ENCODE data around the gene ASB8. TPM values are rescaled to one million over a fixed set of nuclear protein-coding genes. Genes with fewer than 3 reads are reported as not detected.
A peak's percentile ranks its signal among the peaks of the same experiment; 100 is the strongest.

The ASB8 gene
- total and polyA plus RNA-seq, 9 of the 15 experiments (the other 6 are each of a cell fraction or from before 2014, with no cell fraction given), result 13.3 to 29.0 (median 19.6) TPM

GRCh38 chr12:48197549-48197970 is 40.2 kb upstream of the ASB8 start:
- Histone ChIP-seq H2AFZ (ENCODE audit: low read depth, low read length) (peak overlapping the region; percentile 93), H4K20me1 (replicated peaks; ENCODE audit: control insufficient read depth, insufficient read depth, low read length) (no peaks in the 10 kb centered on the region), H3K79me2 (ENCODE audit: control insufficient read depth, insufficient read depth, low read length) (peaks cover 22% of the 10 kb centered on the region), H3K27ac (ENCODE audit: extremely low read depth, low read depth, low read length) (peak overlapping the region; percentile 100), H3K27me3 (ENCODE audit: control insufficient read depth in 2 of 2, insufficient read depth in 2 of 2, low read length in 2 of 2) (no peaks in the 10 kb centered on the region; a peak in 1 of 5 replicates), H3K9me1 (ENCODE audit: control insufficient read depth, insufficient read depth, low read length) (no peaks in the 10 kb centered on the region), H3K9me3 (replicated peaks; ENCODE audit: control insufficient read depth, insufficient read depth, low read depth, low read length) (no peaks in the 10 kb centered on the region), H3K9ac (ENCODE audit: insufficient read depth in 1 of 2, low read depth in 2 of 2, low read length in 2 of 2) (peak overlapping the region; percentile 86 to 100; a peak in 2 of 4 replicates), H3K4me3 (peak overlapping the region; percentile 73), H3K36me3 (ENCODE audit: control insufficient read depth, insufficient read depth, low read length) (no peaks in the 10 kb centered on the region; the same call in 2 of the 3 replicates), H3K4me2 (ENCODE audit: insufficient read depth, low read length) (peak overlapping the region; percentile 99), H3K4me1 (replicated peaks in 1 of 2; ENCODE audit: control insufficient read depth in 2 of 2, insufficient read depth in 2 of 2, low read length in 2 of 2) (peaks cover 4 to 9% of the 10 kb centered on the region in 2 experiments; a peak in 3 of 5 replicates)
- intact Hi-C loops (cut with micrococcal nuclease), result loop anchor here (1.0 kb wide), 1 partner anchor 257 kb away; no protein-coding TSS in a partner anchor
- WGBS (ENCODE audit: insufficient coverage, low coverage, missing lambda C conversion rate), result 0% methylated on average over 10 of the region's 10 CpGs
- peak; percentile 58 for ATAC-seq
- CTCF ChIA-PET (ENCODE audit: low intra/inter-chr PET ratio), result interaction anchor here (0.6 to 1.0 kb wide), 3 partner anchors 8 to 400 kb away, joined by 3 to 5 read pairs (median 3); no protein-coding TSS in a partner anchor
- TSS peak; percentile 76 for BruUV-seq (replicated peaks)
- FAIRE-seq, result peak; percentile 42
- POLR2A ChIA-PET, result interaction anchor here (0.6 to 1.9 kb wide), 7 partner anchors 15 to 328 kb away, joined by 3 to 7 read pairs (median 4); no protein-coding TSS in a partner anchor
- in situ Hi-C loops (cut with MboI), result no loop called here
- peak; percentile 20 to 48 (median 34) for DNase-seq (ENCODE audit: extremely low read depth in 1 of 4, low spot score in 3 of 4)
- TF ChIP-seq HLTF (IDR thresholded peaks at IDR 0.05) (no peak), ARID1B (IDR thresholded peaks at IDR 0.05) (peak; percentile 28), SMARCA5 (IDR thresholded peaks at IDR 0.05) (0 out of 2 replicates have a peak, but pooled peaks have one; percentile 30), HBP1 (CRISPR knock-in tag; IDR thresholded peaks at IDR 0.05) (no peak), C11orf30 (IDR thresholded peaks at IDR 0.05; ENCODE audit: low read depth) (peak; percentile 94), HDAC1 (IDR thresholded peaks at IDR 0.05) (peak in 1 of 2 experiments; percentile 39; a peak in 1 of 4 replicates), MAFF (IDR thresholded peaks at IDR 0.05; ENCODE audit: low read length) (peak; percentile 62; the same call in 1 of the 2 replicates), PHF21A (IDR thresholded peaks at IDR 0.05; ENCODE audit: borderline replicate concordance, low read depth) (peak; percentile 95), RAD21 (CRISPR knock-in tag; conservative IDR thresholded peaks at IDR 0.05 in 1 of 2, IDR thresholded peaks at IDR 0.05 in 1 of 2) (peak in 1 of 2 experiments; percentile 38; a peak in 1 of 4 replicates), TRIM28 (IDR thresholded peaks at IDR 0.05) (0 out of 2 replicates have a peak, but pooled peaks have one; percentile 14), RERE (CRISPR knock-in tag; IDR thresholded peaks at IDR 0.05; ENCODE audit: borderline replicate concordance) (no peak), MAFG (tag; conservative IDR thresholded peaks at IDR 0.05) (peak; percentile 84), SP2 (IDR thresholded peaks at IDR 0.05; ENCODE audit: extremely low read depth, low read depth, low read length, poor library complexity, severe bottlenecking) (no peak), FOXA3 (CRISPR knock-in tag; conservative IDR thresholded peaks at IDR 0.05 in 1 of 2, IDR thresholded peaks at IDR 0.05 in 1 of 2) (no peak), NCOR1 (IDR thresholded peaks at IDR 0.05) (peak; percentile 26; the same call in 1 of the 2 replicates), ZNF644 (tag; IDR thresholded peaks at IDR 0.05; ENCODE audit: low read depth) (no peak)
